HG03196 (cell line): ENCODE data around the gene EIF2A.

Source experiments
- ATAC-seq: cut with Tn5 transposase; IDR thresholded peaks from one replicate; pipeline ENCODE4 v1.9.1; 2021; ENCODE audit not compliant: unreplicated experiment

The EIF2A gene

GRCh38 chr3:150631515-150632221 lies 85.1 kb downstream of the EIF2A start:
- ATAC-seq = no peak

- ATAC-seq = no peak
Observed at GRCh38 chr3:150635076-150635475, 88.5 kb downstream of the EIF2A start.

GRCh38 chr3:150635526-150635925 lies 88.9 kb downstream of the EIF2A start:
- peak; percentile 50 for ATAC-seq
